ENCODE measurements around the gene CMTM1.
A peak's percentile ranks its signal among the peaks of the same experiment; 100 is the strongest.
"Not testable (repeated sequence)": the region's sequence is repeated elsewhere in the genome, so short reads cannot be mapped to it uniquely, and the experiment has no call there.

Gene CMTM1

GRCh38 chr16:66562986-66563385 lies 3.3 kb upstream of the CMTM1 start:
- no peak; the same call in 2 of the 3 replicates for ATAC-seq
- TF ChIP-seq TSHZ2 (CRISPR knock-in tag; IDR thresholded peaks at IDR 0.05), result no peak
- TF ChIP-seq RARB (CRISPR knock-in tag; IDR thresholded peaks at IDR 0.05), result no peak

GRCh38 chr16:66563574-66564334 lies 2.5 kb upstream of the CMTM1 start:
- peak; percentile 64; the same call in 1 of the 2 replicates for TF ChIP-seq PATZ1 (CRISPR knock-in tag; IDR thresholded peaks at IDR 0.05; ENCODE audit: borderline replicate concordance)
- TF ChIP-seq ISL1 (CRISPR knock-in tag; IDR thresholded peaks at IDR 0.05), result peak; percentile 80
- no peak for TF ChIP-seq ZFP3 (CRISPR knock-in tag; IDR thresholded peaks at IDR 0.05)
- peak; percentile 75 for ATAC-seq

- not testable (repeated sequence) for ATAC-seq
Observed at GRCh38 chr16:66567270-66567669, 1.0 kb downstream of the CMTM1 start.

GRCh38 chr16:66568355-66568754 lies 2.1 kb downstream of the CMTM1 start:
- TF ChIP-seq ARNTL (CRISPR knock-in tag; IDR thresholded peaks at IDR 0.05; ENCODE audit: borderline replicate concordance, low read depth) (no peak), TCF4 (CRISPR knock-in tag; IDR thresholded peaks at IDR 0.05; ENCODE audit: borderline replicate concordance) (no peak), ESRRG (CRISPR knock-in tag; IDR thresholded peaks at IDR 0.05) (no peak), ZFP3 (CRISPR knock-in tag; IDR thresholded peaks at IDR 0.05) (no peak), BACH2 (CRISPR knock-in tag; IDR thresholded peaks at IDR 0.05; ENCODE audit: borderline replicate concordance) (no peak), ZC3H10 (CRISPR knock-in tag; IDR thresholded peaks at IDR 0.05) (no peak), CREB5 (CRISPR knock-in tag; IDR thresholded peaks at IDR 0.05; ENCODE audit: low read depth) (no peak), ZNF8 (CRISPR knock-in tag; IDR thresholded peaks at IDR 0.05) (no peak), TOX (CRISPR knock-in tag; IDR thresholded peaks at IDR 0.05; ENCODE audit: borderline replicate concordance) (no peak), POU6F1 (CRISPR knock-in tag; IDR thresholded peaks at IDR 0.05; ENCODE audit: borderline replicate concordance, low read depth) (no peak), ZFP30 (CRISPR knock-in tag; IDR thresholded peaks at IDR 0.05) (no peak), OSR1 (CRISPR knock-in tag; IDR thresholded peaks at IDR 0.05) (no peak), ZNF70 (CRISPR knock-in tag; IDR thresholded peaks at IDR 0.05) (no peak), GLIS3 (CRISPR knock-in tag; IDR thresholded peaks at IDR 0.05) (no peak)
- no peak for ATAC-seq

- no peak for ATAC-seq
- TF ChIP-seq CSRNP3 (CRISPR knock-in tag; IDR thresholded peaks at IDR 0.05) (no peak), ZC3H10 (CRISPR knock-in tag; IDR thresholded peaks at IDR 0.05) (no peak), TOX (CRISPR knock-in tag; IDR thresholded peaks at IDR 0.05; ENCODE audit: borderline replicate concordance) (no peak)
Observed at GRCh38 chr16:66569131-66569530, 2.9 kb downstream of the CMTM1 start.
